ENCODE measurements around the gene ACACA.
"Not testable (repeated sequence)": the region's sequence is repeated elsewhere in the genome, so short reads cannot be mapped to it uniquely, and the experiment has no call there.

Gene ACACA

DNA sequence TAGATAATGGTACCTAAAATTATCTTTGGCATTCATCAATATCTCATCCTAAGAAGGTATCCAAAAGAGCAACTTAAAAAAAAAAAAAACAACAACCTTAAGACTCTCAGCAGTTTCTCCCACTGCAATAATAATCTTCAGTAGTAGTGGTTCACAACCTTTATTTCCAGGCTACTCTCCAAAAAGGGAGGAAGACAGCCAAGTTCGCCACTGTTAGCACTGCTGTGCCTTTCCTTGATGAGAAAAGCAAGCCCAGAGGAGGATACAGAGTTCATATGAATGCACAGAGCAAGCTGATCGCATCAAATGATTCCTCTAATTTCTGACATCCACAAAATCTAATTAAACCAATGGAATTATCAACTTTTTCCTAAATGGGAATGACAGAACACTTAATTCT is 258.5 kb downstream of the ACACA start:
- Histone ChIP-seq H3K27me3 (ENCODE audit: insufficient read depth, poor library complexity, severe bottlenecking) (no peaks in the 10 kb centered on the region), H3K9me3 (ENCODE audit: severe bottlenecking) (no peaks in the 10 kb centered on the region), H3K4me3 (ENCODE audit: severe bottlenecking) (no peak overlapping the region), H3K4me1 (ENCODE audit: insufficient read depth, poor library complexity, severe bottlenecking) (peaks cover 3% of the 10 kb centered on the region), H3K27ac (ENCODE audit: poor library complexity, severe bottlenecking) (no peak overlapping the region), H3K36me3 (ENCODE audit: low read depth) (peaks cover 69% of the 10 kb centered on the region)
- DNase-seq (ENCODE audit: low spot score) (no peak), ATAC-seq (ENCODE audit: low read depth) (no peak)
- TF ChIP-seq, protein P1, sequence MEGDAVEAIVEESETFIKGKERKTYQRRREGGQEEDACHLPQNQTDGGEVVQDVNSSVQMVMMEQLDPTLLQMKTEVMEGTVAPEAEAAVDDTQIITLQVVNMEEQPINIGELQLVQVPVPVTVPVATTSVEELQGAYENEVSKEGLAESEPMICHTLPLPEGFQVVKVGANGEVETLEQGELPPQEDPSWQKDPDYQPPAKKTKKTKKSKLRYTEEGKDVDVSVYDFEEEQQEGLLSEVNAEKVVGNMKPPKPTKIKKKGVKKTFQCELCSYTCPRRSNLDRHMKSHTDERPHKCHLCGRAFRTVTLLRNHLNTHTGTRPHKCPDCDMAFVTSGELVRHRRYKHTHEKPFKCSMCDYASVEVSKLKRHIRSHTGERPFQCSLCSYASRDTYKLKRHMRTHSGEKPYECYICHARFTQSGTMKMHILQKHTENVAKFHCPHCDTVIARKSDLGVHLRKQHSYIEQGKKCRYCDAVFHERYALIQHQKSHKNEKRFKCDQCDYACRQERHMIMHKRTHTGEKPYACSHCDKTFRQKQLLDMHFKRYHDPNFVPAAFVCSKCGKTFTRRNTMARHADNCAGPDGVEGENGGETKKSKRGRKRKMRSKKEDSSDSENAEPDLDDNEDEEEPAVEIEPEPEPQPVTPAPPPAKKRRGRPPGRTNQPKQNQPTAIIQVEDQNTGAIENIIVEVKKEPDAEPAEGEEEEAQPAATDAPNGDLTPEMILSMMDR (IDR thresholded peaks at IDR 0.05; ENCODE audit: poor library complexity, severe bottlenecking): no peak

DNA sequence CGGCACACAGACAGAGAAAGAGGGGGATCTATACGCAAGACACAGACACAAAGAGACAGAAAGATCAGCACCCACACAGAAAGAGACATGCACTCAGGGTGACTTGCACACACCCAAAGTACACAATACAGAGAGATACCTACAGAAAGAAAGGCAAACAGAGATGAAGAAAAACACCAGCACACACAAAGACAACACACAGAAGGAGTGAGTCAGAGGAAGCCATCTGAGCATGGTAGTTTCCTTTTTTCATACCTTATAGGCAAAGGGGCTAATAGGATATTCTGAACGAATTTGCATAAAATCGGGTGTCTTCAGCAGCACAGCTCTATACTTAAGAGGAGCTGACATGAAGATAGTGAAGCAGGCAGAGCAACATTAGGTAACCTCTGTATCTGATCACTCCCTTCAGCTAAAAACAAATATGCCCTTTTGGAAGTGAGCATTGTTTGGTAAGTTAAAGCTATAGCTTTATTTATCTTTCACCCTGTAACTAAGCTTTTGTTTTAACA is 259.3 kb downstream of the ACACA start:
- ATAC-seq (ENCODE audit: low read depth) (peak; percentile 51; the same call in 2 of the 3 replicates), DNase-seq (ENCODE audit: low spot score) (no peak)
- Histone ChIP-seq H3K9me3 (ENCODE audit: severe bottlenecking) (no peaks in the 10 kb centered on the region), H3K27me3 (ENCODE audit: insufficient read depth, poor library complexity, severe bottlenecking) (no peaks in the 10 kb centered on the region), H3K4me3 (ENCODE audit: severe bottlenecking) (no peak overlapping the region), H3K4me1 (ENCODE audit: insufficient read depth, poor library complexity, severe bottlenecking) (peaks cover 3% of the 10 kb centered on the region), H3K36me3 (ENCODE audit: low read depth) (peaks cover 65% of the 10 kb centered on the region), H3K27ac (ENCODE audit: poor library complexity, severe bottlenecking) (no peak overlapping the region)
- TF ChIP-seq, protein P1 (IDR thresholded peaks at IDR 0.05; ENCODE audit: poor library complexity, severe bottlenecking): no peak

DNA sequence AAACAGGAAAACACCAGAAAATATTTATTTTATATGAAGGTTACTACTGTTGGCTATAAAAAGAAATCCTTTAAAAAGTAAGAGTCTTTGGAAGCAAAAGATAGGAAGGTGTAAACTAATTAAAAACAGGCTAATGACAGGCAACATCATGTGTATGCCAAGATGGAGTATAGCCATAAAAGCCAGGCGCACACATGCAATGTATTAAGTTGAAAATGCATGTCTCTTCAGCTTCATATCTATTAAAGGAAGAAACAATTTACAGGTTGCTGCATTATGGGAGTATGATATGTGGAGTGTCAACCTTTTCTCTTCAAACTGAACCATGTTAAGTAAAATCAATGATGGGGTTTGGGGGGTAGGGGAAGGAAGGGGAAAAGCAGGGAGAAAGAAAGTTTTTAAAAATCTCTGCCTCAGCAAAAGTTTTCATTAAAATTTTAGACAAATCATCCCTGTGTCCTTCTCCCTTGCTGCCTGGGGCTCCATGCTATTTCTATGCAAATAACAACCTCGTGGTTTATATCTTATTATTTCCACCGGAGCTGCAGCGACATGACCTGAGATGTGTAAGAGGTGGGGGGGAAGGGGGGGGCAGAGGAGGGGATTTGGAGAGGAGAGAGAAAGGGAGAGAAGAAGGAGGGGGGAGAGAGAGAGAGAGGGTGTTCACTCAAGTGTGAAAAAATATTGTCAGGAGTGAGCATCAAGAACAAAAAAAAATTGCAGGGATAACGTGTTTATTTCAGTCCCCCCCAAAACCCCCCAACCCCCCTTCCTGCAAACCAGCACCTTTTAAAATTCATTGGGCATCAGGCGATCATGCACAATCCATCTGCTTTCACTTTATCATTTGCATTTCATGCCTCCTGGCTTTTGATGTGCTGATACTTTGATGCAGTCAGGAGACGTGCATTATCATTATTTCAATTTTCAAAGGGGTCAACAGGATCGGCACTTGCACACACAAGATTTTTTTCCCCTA is 260.3 kb downstream of the ACACA start:
- Histone ChIP-seq H3K36me3 (ENCODE audit: low read depth) (peaks cover 62% of the 10 kb centered on the region), H3K27me3 (ENCODE audit: insufficient read depth, poor library complexity, severe bottlenecking) (no peaks in the 10 kb centered on the region), H3K4me3 (ENCODE audit: severe bottlenecking) (no peak overlapping the region), H3K4me1 (ENCODE audit: insufficient read depth, poor library complexity, severe bottlenecking) (peaks cover 3% of the 10 kb centered on the region), H3K27ac (ENCODE audit: poor library complexity, severe bottlenecking) (no peak overlapping the region), H3K9me3 (ENCODE audit: severe bottlenecking) (no peaks in the 10 kb centered on the region)
- ATAC-seq (ENCODE audit: low read depth): no peak
- TF ChIP-seq, protein P1 (IDR thresholded peaks at IDR 0.05; ENCODE audit: poor library complexity, severe bottlenecking): no peak
- no peak for DNase-seq (ENCODE audit: low spot score)

DNA sequence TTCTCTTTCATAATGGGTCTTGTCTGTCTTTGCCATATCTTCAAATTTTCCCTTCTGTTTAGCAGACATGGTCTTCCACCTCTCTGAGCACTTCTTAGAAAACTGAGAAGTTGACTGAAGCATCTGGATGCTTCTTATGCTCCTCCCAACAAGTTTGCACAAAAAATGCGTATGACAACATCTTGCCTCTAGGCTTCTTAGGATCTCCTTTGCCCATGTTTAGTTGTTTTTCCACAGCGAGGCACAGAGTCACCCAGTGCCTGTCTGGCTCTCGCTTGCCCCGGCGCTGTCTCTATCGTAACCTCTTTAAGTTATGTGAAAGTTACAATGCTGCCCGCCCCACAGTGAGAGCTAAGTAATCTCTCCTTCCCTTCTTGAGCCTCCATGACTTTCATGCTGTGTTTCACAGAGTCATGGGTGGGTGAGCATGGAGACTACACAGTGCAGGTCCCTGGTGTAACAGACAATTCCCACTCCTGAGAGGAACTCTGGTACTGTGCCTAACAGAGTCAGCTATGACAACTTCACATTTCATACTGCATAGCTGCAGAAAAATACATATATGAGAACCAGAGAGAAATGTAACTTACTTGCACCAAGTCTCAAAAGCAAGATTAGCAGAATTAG is 262.4 kb downstream of the ACACA start:
- no peak overlapping the region for H3K4me3 ChIP-seq (ENCODE audit: severe bottlenecking)

DNA sequence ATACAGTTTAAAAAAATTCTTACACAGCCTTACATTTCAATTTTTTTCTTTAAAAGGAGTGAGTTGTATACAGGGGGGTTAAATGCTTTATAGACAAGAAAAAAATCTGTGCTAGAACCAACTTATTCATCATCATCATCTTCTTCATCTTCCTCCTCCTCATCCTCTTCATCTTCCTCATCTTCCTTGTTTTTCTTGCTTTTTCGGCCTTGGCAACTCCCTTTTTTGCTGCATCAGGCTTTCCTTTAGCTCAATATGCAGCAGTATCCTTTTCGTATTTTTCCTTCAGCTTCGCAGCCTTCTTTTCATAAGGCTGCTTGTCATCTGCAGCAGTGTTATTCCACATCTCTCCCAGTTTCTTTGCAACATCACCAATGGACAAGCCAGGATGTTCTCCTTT is 263.1 kb downstream of the ACACA start:
- not testable (repeated sequence) for H3K27ac ChIP-seq (ENCODE audit: poor library complexity, severe bottlenecking); H3K4me1 ChIP-seq (ENCODE audit: insufficient read depth, poor library complexity, severe bottlenecking); H3K27me3 ChIP-seq (ENCODE audit: insufficient read depth, poor library complexity, severe bottlenecking); H3K4me3 ChIP-seq (ENCODE audit: severe bottlenecking); H3K9me3 ChIP-seq (ENCODE audit: severe bottlenecking); DNase-seq (ENCODE audit: low spot score); ATAC-seq (ENCODE audit: low read depth)
- H3K36me3 ChIP-seq (ENCODE audit: low read depth): peaks cover 62% of the 10 kb centered on the region

More for the DNA sequence above, 262.4 kb downstream of the ACACA start:
- Histone ChIP-seq H3K4me1 (ENCODE audit: insufficient read depth, poor library complexity, severe bottlenecking) (peaks cover 3% of the 10 kb centered on the region), H3K36me3 (ENCODE audit: low read depth) (peaks cover 62% of the 10 kb centered on the region), H3K27ac (ENCODE audit: poor library complexity, severe bottlenecking) (no peak overlapping the region), H3K27me3 (ENCODE audit: insufficient read depth, poor library complexity, severe bottlenecking) (no peaks in the 10 kb centered on the region), H3K9me3 (ENCODE audit: severe bottlenecking) (no peaks in the 10 kb centered on the region)
- TF ChIP-seq, protein P1 (IDR thresholded peaks at IDR 0.05; ENCODE audit: poor library complexity, severe bottlenecking): no peak
- ATAC-seq (ENCODE audit: low read depth) (no peak), DNase-seq (ENCODE audit: low spot score) (no peak)
